HL-60/S4 treated with retinoic acid at 250 ng/mL for 4 days and 3 days (cell line): Measurements from ENCODE around the gene OR2G6.
"Not testable (repeated sequence)": the region's sequence is repeated elsewhere in the genome, so short reads cannot be mapped to it uniquely, and the experiment has no call there.

Experiments used
- in situ Hi-C: fragments of 300-500 bp; cut with MboI; formaldehyde crosslinking; loops from 2 replicates; pipeline ENCODE4 v1.7.0; 2022; ENCODE audit warnings: low sequenced_read_pairs

Gene OR2G6

GRCh38 chr1:248507773-248508172, at the start of gene OR2G6:
Gene OR2G6 (plus strand): TSS chr1:248508073. CDS start chr1:248521647, 13,574 bp downstream.
- in situ Hi-C loops = not testable (repeated sequence)

GRCh38 chr1:248459117-248459516, 48.8 kb upstream of the OR2G6 start:
- in situ Hi-C loops = not testable (repeated sequence)

GRCh38 chr1:248471154-248471553, 36.7 kb upstream of the OR2G6 start:
- in situ Hi-C loops = no loop called here

GRCh38 chr1:248472111-248472510, 35.8 kb upstream of the OR2G6 start:
- in situ Hi-C loops = not testable (repeated sequence)

GRCh38 chr1:248473051-248473450, 34.8 kb upstream of the OR2G6 start, which contains the start of gene OR2T3:
Gene OR2T3 (plus strand): TSS chr1:248473351. CDS start chr1:248473351, 0 bp downstream.
- in situ Hi-C loops = not testable (repeated sequence)

GRCh38 chr1:248475660-248476059, 32.2 kb upstream of the OR2G6 start:
- in situ Hi-C loops = not testable (repeated sequence)

- in situ Hi-C loops = not testable (repeated sequence)
These were observed 25.9 kb upstream of the OR2G6 start for GRCh38 chr1:248481686-248482579.

- in situ Hi-C loops = not testable (repeated sequence)
These were observed 19.6 kb upstream of the OR2G6 start, which contains the start of gene OR2T5 for GRCh38 chr1:248488289-248488688. Gene OR2T5 (plus strand): TSS chr1:248488589. CDS start chr1:248488589, 0 bp downstream.

GRCh38 chr1:248496661-248497060, 11.2 kb upstream of the OR2G6 start:
- in situ Hi-C loops = not testable (repeated sequence)

GRCh38 chr1:248500305-248501035, 7.4 kb upstream of the OR2G6 start:
- in situ Hi-C loops = not testable (repeated sequence)

- in situ Hi-C loops = not testable (repeated sequence)
These were observed 2.3 kb downstream of the OR2G6 start for GRCh38 chr1:248510217-248510616.

GRCh38 chr1:248521856-248522255, 14.0 kb downstream of the OR2G6 start:
- in situ Hi-C loops = no loop called here

- in situ Hi-C loops = not testable (repeated sequence)
These were observed 29.6 kb downstream of the OR2G6 start for GRCh38 chr1:248537449-248537848.

- in situ Hi-C loops = not testable (repeated sequence)
These were observed 39.5 kb downstream of the OR2G6 start for GRCh38 chr1:248547383-248547782.

- in situ Hi-C loops = not testable (repeated sequence)
These were observed 43.2 kb downstream of the OR2G6 start for GRCh38 chr1:248551027-248551426.

GRCh38 chr1:248562672-248563071, 54.8 kb downstream of the OR2G6 start, which contains the start of gene OR2T29:
Gene OR2T29 (minus strand): TSS chr1:248562772. CDS start chr1:248559491, 3,281 bp downstream.
- in situ Hi-C loops = not testable (repeated sequence)

- in situ Hi-C loops = not testable (repeated sequence)
These were observed 57.9 kb downstream of the OR2G6 start for GRCh38 chr1:248565530-248566373.

GRCh38 chr1:248569049-248569448, 61.2 kb downstream of the OR2G6 start:
- in situ Hi-C loops = not testable (repeated sequence)

GRCh38 chr1:248570811-248571210, 62.9 kb downstream of the OR2G6 start:
- in situ Hi-C loops = not testable (repeated sequence)

GRCh38 chr1:248572049-248572448, 64.2 kb downstream of the OR2G6 start:
- in situ Hi-C loops = not testable (repeated sequence)
